Muscle of arm (tissue), 12 donors: Measurements from ENCODE around the gene SSBP3. TPM values are rescaled to one million over a fixed set of nuclear protein-coding genes. Genes with fewer than 3 reads are reported as not detected.

Experiments used
- DNase-seq: peaks from one replicate; pipeline ENCODE4 v3.0.0-alpha.2; 2013
- polyA plus RNA-seq, 12 donors: library from polyadenylated mRNA; unstranded; fragments of 120-200 nt; gene quantifications; one replicate each; pipeline ENCODE4 v1.2.1, GENCODE V29; 2013; ENCODE audit not compliant: insufficient read length in 12 of 12

SSBP3 gene
- polyA plus RNA-seq, 12 donors = 49.2 to 117 (median 58.9) TPM; not detected in 1

- DNase-seq = no peak
Measured at GRCh38 chr1:54178296-54179070, 227.7 kb downstream of the SSBP3 start.

- DNase-seq = no peak
Measured at GRCh38 chr1:54177726-54178125, 228.5 kb downstream of the SSBP3 start.

DNA sequence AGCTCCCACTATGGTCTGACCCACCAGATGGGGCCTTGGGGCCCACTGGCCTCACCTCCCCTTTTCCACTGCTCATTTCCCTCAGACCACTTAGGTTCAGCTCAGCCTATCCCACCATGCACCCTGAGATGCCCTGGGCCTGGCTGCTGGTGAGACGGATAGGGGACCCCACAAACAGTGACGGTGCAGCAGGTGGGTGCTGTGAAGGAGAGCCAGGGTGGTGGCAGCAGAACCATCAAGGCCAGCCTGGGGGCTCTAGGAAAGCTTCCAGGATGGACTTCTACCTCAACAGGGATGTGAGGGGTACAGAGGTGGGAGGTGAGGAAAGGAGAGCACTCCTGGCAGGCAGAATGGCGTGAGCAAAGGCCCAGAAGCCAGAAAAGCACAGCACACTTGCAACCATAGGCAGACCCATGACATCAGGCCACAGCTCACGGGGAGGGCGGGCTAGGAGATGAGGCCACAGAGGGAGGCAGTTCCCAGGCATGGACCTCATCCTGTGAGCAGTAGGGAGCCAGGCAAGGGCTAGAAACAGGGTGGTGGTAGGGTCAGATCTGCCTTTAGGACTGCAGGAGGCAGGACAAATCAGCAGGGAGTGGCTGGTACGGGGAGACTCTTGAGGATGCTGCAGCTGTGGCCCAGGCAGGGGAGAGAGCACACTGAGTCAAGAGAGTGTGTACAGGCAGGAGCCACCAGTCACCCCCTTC is 229.4 kb downstream of the SSBP3 start:
- DNase-seq = no peak

Other genes with a start within 250 kb of the SSBP3 start
- gene CYB5RL, start 206.4 kb downstream of the SSBP3 start, polyA plus RNA-seq = 1 to 10 TPM in 11 of 12 donors, not detected in 1; 4.5 to 8.5 (median 6.5) TPM
- gene MRPL37, start 206.2 kb downstream of the SSBP3 start, polyA plus RNA-seq = 10 to 100 TPM in 11 of 12 donors, not detected in 1; 59.1 to 64.8 (median 61.4) TPM
- 10 to 100 TPM in 3 of 12 donors, 1 to 10 TPM in 8, not detected in 1; 3.6 to 12.4 (median 6.5) TPM for gene ACOT11, start 141.8 kb upstream of the SSBP3 start, polyA plus RNA-seq
- 1 to 10 TPM in 1 of 12 donors, under 1 TPM in 9, not detected in 2; 0.15 to 1.1 (median 0.38) TPM for gene FAM151A, start 217.1 kb upstream of the SSBP3 start, polyA plus RNA-seq
- gene MROH7, start 235.4 kb upstream of the SSBP3 start, polyA plus RNA-seq = 10 to 100 TPM in 2 of 12 donors, 1 to 10 TPM in 9, not detected in 1; 1.5 to 12.7 (median 4.2) TPM